Retinal pigment epithelial cell (primary cell): ENCODE results near the gene MTG1.

ENCODE experiments used
- DNase-seq: peaks from one replicate; pipeline ENCODE4 v3.0.0-alpha.2; 2010; ENCODE audit warnings: low read depth
- H3K4me3 ChIP-seq: 2 replicates; pipeline ENCODE4 v1.5.1; 2011; ENCODE audit warnings: mild to moderate bottlenecking, low read length, control low read depth, moderate library complexity
- CTCF ChIP-seq: conservative IDR thresholded peaks from 2 replicates; pipeline ENCODE4 v1.5.1; 2011; ENCODE audit warnings: low read depth, low read length, control low read depth, inconsistent platforms

Gene MTG1

GRCh38 chr10:133359554-133359971 is 34.4 kb upstream of the MTG1 start:
- no peak for TF ChIP-seq CTCF
- no peak for DNase-seq
- H3K4me3 ChIP-seq, result no peak overlapping the region

- DNase-seq, result no peak
- TF ChIP-seq CTCF, result no peak
- no peak overlapping the region for H3K4me3 ChIP-seq
Observed at GRCh38 chr10:133359972-133360610, 33.9 kb upstream of the MTG1 start.

- no peak for TF ChIP-seq CTCF
- no peak overlapping the region for H3K4me3 ChIP-seq
- DNase-seq, result no peak
Observed at GRCh38 chr10:133361227-133361626, 32.7 kb upstream of the MTG1 start.

GRCh38 chr10:133361773-133362441 is 32.0 kb upstream of the MTG1 start:
- DNase-seq, result no peak
- H3K4me3 ChIP-seq, result no peak overlapping the region
- no peak for TF ChIP-seq CTCF

- no peak overlapping the region for H3K4me3 ChIP-seq
- DNase-seq, result no peak
- TF ChIP-seq CTCF, result no peak
Observed at GRCh38 chr10:133362846-133363245, 31.1 kb upstream of the MTG1 start.

GRCh38 chr10:133364645-133365431 is 29.1 kb upstream of the MTG1 start:
- no peak for TF ChIP-seq CTCF
- DNase-seq, result no peak
- no peak overlapping the region for H3K4me3 ChIP-seq
